Heart left ventricle (tissue), 16 donors: ENCODE data around the gene C11orf21. TPM values are rescaled to one million over a fixed set of nuclear protein-coding genes. Genes with fewer than 3 reads are reported as not detected.
"Not testable (repeated sequence)": the region's sequence is repeated elsewhere in the genome, so short reads cannot be mapped to it uniquely, and the experiment has no call there.

ENCODE experiments used
- ATAC-seq, 4 donors: fragments of 200-7000 bp; cut with Tn5 transposase; one replicate each; pipeline ENCODE4 v1.9.1; 2020 to 2022; ENCODE audit warnings: moderate library complexity in 4 of 4, mild to moderate bottlenecking in 3 of 4, moderate number of reproducible peaks in 1 of 4
- DNase-seq, 5 donors: peaks; one replicate each; pipeline ENCODE4 v3.0.0-alpha.2; 2020
- H3K27ac ChIP-seq, 12 donors: fragments of 200-600 bp; sonication (generic) in 4 of 12; one replicate each; pipeline versions ENCODE4 v1.5.0 to v1.8.0; 2016 to 2022; ENCODE audit warnings: mild to moderate bottlenecking in 2 of 12
- H3K27me3 ChIP-seq, 9 donors: fragments of 200-600 bp; sonication (generic) in 2 of 9; one replicate each; pipeline versions ENCODE4 v1.5.1 to v1.8.0; 2016 to 2022; ENCODE audit warnings: mild to moderate bottlenecking in 3 of 9
- H3K36me3 ChIP-seq, 9 donors: fragments of 200-600 bp; sonication (generic) in 2 of 9; one replicate each; pipeline versions ENCODE4 v1.5.0 to v1.8.0; 2018 to 2022; ENCODE audit warnings: mild to moderate bottlenecking in 2 of 9
- H3K4me1 ChIP-seq, 12 donors: fragments of 200-600 bp; sonication (generic) in 4 of 12; one replicate each; pipeline versions ENCODE4 v1.5.0 to v1.8.0; 2016 to 2022; ENCODE audit warnings: mild to moderate bottlenecking in 3 of 12
- H3K4me3 ChIP-seq, 12 donors: fragments of 200-600 bp; sonication (generic) in 4 of 12; one replicate each; pipeline versions ENCODE4 v1.5.0 to v1.8.0; 2017 to 2022; ENCODE audit warnings: mild to moderate bottlenecking in 9 of 12, moderate library complexity in 4 of 12
- H3K9me3 ChIP-seq, 12 donors: fragments of 200-600 bp; sonication (generic) in 4 of 12; one replicate each; pipeline versions ENCODE4 v1.5.0 to v1.8.0; 2016 to 2022; ENCODE audit warnings: mild to moderate bottlenecking in 1 of 12
- POLR2A ChIP-seq, 2 donors: fragments of 450-650 bp; IDR thresholded peaks; one replicate each; pipeline ENCODE4 v1.6.1; 2017; ENCODE audit warnings: antibody characterized with exemption in 2 of 2, mild to moderate bottlenecking in 2 of 2, moderate library complexity in 2 of 2
- WGBS, 4 donors: extraction: QIAGEN DNeasy Blood & Tissue Kit in 2 of 4; methylation state at CpG; one replicate each; pipeline versions ENCODE4 v1.1.5 to v1.1.7; 2013 to 2018; 5-methylcytosine and 5-hydroxymethylcytosine counted together
- intact Hi-C, 10 donors: fragments of 100-400 bp; cut with DNase I; formaldehyde crosslinking; loops; one replicate each; pipeline versions ENCODE4 v1.11.1 to v1.14.2; 2022
- polyA plus RNA-seq, 2 donors: library from polyadenylated mRNA; stranded (reverse); fragments of 200-250 nt; gene quantifications; one replicate each; pipeline ENCODE4 v1.2.3, GENCODE V29; 2013
- total RNA-seq, 9 donors: library from RNA; depleted of rRNA in 2 of 9; stranded (reverse); fragments of >200 nt in 2 of 9; fragmentation: NEBNext Ultra II Directional in 3 of 9; extraction: Animal tissue kit (Norgen Biotek cat#: 25700) in 3 of 9; gene quantifications; one replicate each; pipeline versions ENCODE4 v1.1.0 to v1.2.4, GENCODE V29; 2016 to 2023
- TF ChIP-seq, protein P1 (sequence below), 12 donors: fragments of 200-600 bp; sonication (generic) in 4 of 12; IDR thresholded peaks; one replicate each; pipeline versions ENCODE4 v1.5.0 to v1.8.0; 2018 to 2022; ENCODE audit warnings: antibody characterized with exemption in 12 of 12, mild to moderate bottlenecking in 5 of 12
- donor health status: ischemic (EF 13 %, LVEDD 7.1; RV severe dilation, severe dysfunction).
- donor health status: healthy with polysubstance abuse.
- donor health status: DM: no; HTN: yes; CAD: no.
- donor health status: DM: no; HTN: no; CAD: no.
- donor health status: ischemic (EF 25% LVEDD 6.9; RV normal size, moderate dysfunction).
- donor health status: ischemic (EF 25% LVEDD 5.7; RV mildly dilated, moderate dysfunction).
- donor health status: healthy.
- donor health status: DM: yes; HTN: yes; CAD: no.
- donor health status: ischemic (EF 35%, LVEDD 5.7; RV mildly dilated, moderate dysfunction).
- donor health status: nonischemic (EF 11% LVEDD 7.7; RV severe dilation, severe dysfunction).
- donor health status: DM: yes; HTN: yes; CAD: no.
- donor health status: PGD.
- donor health status: ischemic (EF 29% LVEDD 5.4; RV normal size, mild dysfunction).
- donor health status: nonischemic (EF 23%, LVEDD 6.1; RV moderate dilation, normal function).

C11orf21 gene
- total and polyA plus RNA-seq, 11 donors: 4.8 to 41.2 (median 29.9) TPM

DNA sequence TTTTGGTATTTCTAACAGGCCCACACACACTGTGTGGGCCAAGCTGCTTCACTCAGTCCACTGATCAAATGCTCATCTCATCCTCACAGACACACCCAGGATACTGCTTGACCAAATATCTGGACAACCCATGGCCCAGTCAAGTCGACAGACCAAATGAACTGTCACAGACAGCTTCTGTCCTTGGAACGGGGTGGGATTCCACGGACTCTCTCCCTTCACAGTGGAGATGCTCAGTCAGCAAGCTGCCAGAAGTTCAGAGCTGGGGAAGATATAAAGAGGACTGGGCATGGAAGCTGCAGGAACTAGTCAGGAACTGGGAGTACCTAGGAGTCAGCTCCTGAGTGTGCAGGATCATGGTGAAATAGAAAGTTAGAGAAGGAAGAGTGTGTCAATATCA lies 40.8 kb upstream of the C11orf21 start:
- Histone ChIP-seq H3K36me3 (no peaks in the 10 kb centered on the region), H3K27ac (no peak overlapping the region), H3K4me3 (no peak overlapping the region), H3K27me3 (no peaks in the 10 kb centered on the region), H3K4me1 (no peaks in the 10 kb centered on the region), H3K9me3 (no peaks in the 10 kb centered on the region)
- DNase-seq: no peak
- TF ChIP-seq, protein P1, sequence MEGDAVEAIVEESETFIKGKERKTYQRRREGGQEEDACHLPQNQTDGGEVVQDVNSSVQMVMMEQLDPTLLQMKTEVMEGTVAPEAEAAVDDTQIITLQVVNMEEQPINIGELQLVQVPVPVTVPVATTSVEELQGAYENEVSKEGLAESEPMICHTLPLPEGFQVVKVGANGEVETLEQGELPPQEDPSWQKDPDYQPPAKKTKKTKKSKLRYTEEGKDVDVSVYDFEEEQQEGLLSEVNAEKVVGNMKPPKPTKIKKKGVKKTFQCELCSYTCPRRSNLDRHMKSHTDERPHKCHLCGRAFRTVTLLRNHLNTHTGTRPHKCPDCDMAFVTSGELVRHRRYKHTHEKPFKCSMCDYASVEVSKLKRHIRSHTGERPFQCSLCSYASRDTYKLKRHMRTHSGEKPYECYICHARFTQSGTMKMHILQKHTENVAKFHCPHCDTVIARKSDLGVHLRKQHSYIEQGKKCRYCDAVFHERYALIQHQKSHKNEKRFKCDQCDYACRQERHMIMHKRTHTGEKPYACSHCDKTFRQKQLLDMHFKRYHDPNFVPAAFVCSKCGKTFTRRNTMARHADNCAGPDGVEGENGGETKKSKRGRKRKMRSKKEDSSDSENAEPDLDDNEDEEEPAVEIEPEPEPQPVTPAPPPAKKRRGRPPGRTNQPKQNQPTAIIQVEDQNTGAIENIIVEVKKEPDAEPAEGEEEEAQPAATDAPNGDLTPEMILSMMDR (IDR thresholded peaks at IDR 0.05): no peak
- TF ChIP-seq POLR2A (IDR thresholded peaks at IDR 0.05): no peak
- 93 to 100% (median 96%) methylated on average over 3 of the region's 3 CpGs for WGBS, 4 donors
- no peak for ATAC-seq
- intact Hi-C loops: no loop called here

DNA sequence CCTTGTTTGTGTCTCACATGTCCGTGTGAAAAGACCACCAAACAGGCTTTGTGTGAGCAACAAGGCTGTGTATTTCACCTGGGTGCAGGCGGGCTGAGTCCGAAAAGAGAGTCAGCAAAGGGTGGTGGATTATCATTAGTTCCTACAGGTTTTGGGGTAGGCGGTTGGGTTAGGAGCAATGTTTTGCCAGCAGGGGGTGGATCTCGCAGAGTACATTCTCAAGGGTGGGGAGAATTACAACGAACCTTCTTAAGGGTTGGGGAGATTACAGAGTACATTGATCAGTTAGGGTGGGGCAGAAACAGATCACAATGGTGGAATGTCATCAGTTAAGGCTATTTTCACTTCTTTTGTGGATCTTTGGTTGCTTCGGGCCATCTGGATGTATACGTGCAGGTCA lies 37.0 kb upstream of the C11orf21 start:
- intact Hi-C loops, H3K4me1 ChIP-seq, H3K27me3 ChIP-seq, H3K9me3 ChIP-seq, ATAC-seq, H3K4me3 ChIP-seq, H3K36me3 ChIP-seq, H3K27ac ChIP-seq, DNase-seq: not testable (repeated sequence)
- WGBS, 4 donors: 83 to 91% (median 84%) methylated on average over 8 of the region's 8 CpGs

DNA sequence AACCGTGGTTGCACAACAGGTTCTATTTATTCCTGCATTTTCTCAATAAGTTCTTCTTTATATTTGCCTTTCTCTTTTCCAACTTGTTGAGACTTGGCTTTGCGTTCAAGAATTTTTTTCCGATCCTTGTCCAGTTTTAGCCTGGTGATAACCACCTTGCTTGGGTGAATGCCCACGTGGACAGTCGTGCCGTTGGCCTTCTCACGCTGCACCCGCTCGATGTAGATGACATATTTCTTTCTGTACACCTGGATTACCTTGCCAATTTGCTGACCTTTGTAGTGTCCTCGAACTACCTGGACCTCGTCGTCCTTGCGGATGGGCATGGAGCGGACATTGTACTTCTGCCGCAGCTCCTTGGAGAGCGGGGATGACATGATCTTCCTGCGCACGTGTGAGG lies 33.6 kb upstream of the C11orf21 start:
- H3K9me3 ChIP-seq, intact Hi-C loops, DNase-seq, H3K36me3 ChIP-seq, H3K27me3 ChIP-seq, H3K4me1 ChIP-seq, ATAC-seq, H3K27ac ChIP-seq, H3K4me3 ChIP-seq: not testable (repeated sequence)
- 94 to 96% (median 96%) methylated on average over 18 of the region's 18 CpGs for WGBS, 4 donors

DNA sequence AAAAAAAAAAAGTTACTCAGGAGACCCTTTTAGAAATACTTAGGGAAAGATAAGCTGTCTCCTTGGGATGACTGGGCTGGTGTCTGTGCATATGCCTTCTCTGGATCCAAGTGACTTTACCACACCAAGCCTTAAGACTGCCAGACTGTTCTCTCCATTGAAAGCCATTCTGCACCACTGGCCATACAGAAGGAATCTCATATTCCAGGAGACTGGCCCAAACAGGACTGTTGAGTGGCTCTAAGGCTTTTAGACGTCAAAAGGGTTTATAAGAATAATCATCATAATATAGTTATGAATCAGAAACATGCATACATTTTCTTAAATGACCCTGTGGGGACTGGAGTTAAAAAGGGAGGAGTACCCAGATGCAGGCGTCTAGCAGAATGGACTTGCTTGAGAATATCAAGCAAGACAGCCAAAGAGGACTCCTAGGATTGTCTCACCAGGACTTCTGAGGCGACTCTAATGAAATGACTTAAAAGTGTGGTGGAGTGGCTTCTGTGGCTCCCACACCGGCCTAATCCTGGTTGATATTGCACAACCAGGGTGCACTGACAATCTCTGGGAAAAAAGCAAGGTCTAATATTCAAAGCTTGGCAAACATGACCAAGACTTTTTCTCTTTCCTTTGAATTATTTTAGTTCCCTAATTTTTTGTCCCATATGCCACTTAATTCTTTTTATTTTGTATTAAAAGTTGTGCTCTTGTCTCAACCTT lies 31.9 kb upstream of the C11orf21 start:
- ATAC-seq, H3K36me3 ChIP-seq, H3K9me3 ChIP-seq, H3K4me1 ChIP-seq, DNase-seq, H3K27ac ChIP-seq, H3K27me3 ChIP-seq, H3K4me3 ChIP-seq, intact Hi-C loops: not testable (repeated sequence)
- 83 to 95% (median 92%) methylated on average over 2 of the region's 4 CpGs; no CpG with 5 or more reads in 1 of the 4 donors for WGBS, 4 donors

DNA sequence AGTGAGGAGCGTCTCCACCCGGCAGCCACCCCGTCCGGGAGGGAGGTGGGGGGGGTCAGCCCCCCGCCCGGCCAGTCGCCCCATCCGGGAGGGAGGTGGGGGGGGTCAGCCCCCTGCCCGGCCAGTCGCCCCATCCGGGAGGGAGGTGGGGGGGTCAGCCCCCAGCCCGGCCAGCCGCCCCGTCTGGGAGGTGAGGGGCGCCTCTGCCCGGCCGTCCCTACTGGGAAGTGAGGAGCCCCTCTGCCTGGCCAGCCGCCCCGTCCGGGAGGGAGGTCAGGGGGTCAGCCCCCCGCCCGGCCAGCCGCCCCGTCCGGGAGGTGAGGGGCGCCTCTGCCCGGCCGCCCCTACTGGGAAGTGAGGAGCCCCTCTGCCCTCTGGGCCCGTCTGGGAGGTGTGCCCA lies 30.9 kb upstream of the C11orf21 start:
- DNase-seq, H3K9me3 ChIP-seq, H3K27ac ChIP-seq, H3K4me1 ChIP-seq, ATAC-seq, intact Hi-C loops, H3K36me3 ChIP-seq, H3K27me3 ChIP-seq, H3K4me3 ChIP-seq: not testable (repeated sequence)
- 71 to 96% (median 93%) methylated on average over 1 to 29 of the region's 29 CpGs for WGBS, 4 donors

DNA sequence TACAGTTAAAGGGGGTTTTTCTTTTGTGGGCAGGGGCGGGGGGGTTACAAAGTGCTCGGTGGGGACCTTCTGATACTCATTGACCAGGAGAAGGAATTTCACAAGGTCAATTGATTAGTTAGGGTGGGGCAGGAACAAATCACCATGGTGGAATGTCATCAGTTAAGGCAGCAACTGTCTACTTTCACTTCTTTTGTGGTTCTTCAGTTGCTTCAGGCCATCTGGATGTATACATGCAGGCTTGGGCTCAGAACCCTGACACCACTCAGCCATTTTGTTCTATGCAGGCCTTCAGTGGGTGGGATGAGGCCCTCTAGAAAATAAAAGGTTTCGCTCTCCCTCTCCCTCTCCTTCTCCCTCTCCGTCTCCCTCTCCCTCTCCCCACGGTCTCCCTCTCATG lies 29.7 kb upstream of the C11orf21 start:
- 80 to 99% (median 95%) methylated on average over 5 of the region's 5 CpGs for WGBS, 4 donors
- Histone ChIP-seq H3K36me3 (no peaks in the 10 kb centered on the region), H3K4me3 (no peak overlapping the region), H3K4me1 (peaks cover 0 to 6% (median 0%) of the 10 kb centered on the region in 12 donors), H3K27me3 (no peaks in the 10 kb centered on the region), H3K27ac (no peak overlapping the region), H3K9me3 (peaks cover 0 to 3% (median 0%) of the 10 kb centered on the region in 12 donors)
- TF ChIP-seq POLR2A (IDR thresholded peaks at IDR 0.05): no peak
- TF ChIP-seq, protein P1 (IDR thresholded peaks at IDR 0.05): no peak
- ATAC-seq (no peak), DNase-seq (no peak)
- intact Hi-C loops: no loop called here
